Forelimb muscle (tissue), 1 donor: ENCODE results near the gene PPP1R7. TPM values are rescaled to one million over a fixed set of nuclear protein-coding genes. Genes with fewer than 3 reads are reported as not detected.
"Not testable (repeated sequence)": the region's sequence is repeated elsewhere in the genome, so short reads cannot be mapped to it uniquely, and the experiment has no call there.

Source experiments
- DNase-seq: peaks from one replicate; pipeline ENCODE4 v3.0.0-alpha.2; 2013; ENCODE audit warnings: low read depth
- polyA plus RNA-seq: library from polyadenylated mRNA; unstranded; fragments of 120-200 nt; gene quantifications from one replicate; pipeline ENCODE4 v1.2.1, GENCODE V29; 2013; ENCODE audit not compliant: insufficient read length

PPP1R7 gene
- polyA plus RNA-seq, 1 donor = 71.0 TPM

GRCh38 chr2:241193271-241193670, 43.0 kb downstream of the PPP1R7 start:
- DNase-seq = no peak

DNA sequence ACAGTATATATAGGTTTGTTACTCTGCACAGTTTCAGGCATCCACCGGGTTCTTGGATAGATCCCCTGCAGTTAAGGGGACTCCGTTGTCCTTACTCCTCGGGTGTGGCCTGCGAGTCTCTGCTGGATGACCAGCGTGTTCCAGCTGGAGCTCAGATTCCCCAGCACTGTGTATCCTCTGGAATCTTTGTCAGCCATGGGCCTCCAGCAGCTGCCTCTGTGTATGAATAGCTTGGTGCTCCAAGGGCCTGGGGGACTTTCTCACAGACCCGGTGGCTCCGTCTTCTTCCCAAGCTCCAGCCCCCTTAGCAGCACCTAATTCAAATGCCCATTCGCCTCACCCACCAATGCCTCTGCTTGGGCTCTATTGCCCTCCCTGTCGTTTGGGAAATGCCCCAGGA, 44.5 kb downstream of the PPP1R7 start:
- no peak for DNase-seq

DNA sequence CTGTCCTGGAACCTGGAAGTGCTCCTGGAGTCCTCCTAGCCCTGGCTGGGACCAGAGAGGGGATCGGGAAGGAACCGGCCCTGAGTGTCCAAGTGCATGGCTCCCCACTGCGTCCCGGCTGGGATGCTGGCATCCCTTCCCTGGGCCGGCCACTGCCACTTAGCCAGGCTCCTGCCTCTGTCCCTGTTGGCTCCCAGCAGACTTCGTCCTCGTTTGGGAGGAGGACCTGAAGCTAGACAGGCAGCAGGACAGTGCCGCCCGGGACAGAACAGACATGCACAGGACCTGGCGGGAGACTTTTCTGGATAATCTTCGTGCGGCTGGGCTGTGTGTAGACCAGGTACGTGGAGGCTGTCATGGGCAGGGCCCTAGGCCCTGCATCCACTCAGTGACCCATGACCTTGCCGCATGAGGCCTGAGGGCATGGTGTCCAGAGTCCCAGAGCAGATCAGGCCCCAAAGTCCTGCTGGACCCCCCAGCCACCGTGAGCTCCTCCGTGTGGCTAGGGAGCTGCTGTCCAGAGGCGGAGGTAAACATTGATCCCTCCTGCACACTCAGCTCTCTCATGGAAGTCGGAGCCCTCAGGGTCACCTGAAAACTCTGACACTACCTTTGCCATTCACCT, 45.4 kb downstream of the PPP1R7 start:
- DNase-seq = no peak

GRCh38 chr2:241197246-241197645, 47.0 kb downstream of the PPP1R7 start:
- DNase-seq = not testable (repeated sequence)

DNA sequence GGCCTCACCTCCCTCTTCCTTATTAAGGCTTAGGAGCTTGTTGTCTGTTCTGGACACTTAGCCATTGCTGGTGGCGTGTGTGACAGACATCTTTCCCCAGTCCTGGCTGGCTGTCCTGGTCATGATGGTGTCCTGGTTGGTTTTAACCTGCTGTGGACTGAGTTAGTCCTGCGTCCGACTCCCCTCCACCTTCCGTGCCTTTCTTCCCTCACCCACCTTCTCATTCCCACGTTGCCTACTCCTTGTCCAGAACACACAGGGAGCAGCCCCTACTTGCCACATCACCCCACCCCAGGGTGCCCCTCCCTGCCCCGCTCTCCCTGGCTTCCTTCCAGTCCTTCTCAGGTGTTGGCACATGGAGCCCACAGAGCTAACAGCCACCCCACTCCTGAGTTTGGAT, 47.7 kb downstream of the PPP1R7 start:
- DNase-seq = no peak

DNA sequence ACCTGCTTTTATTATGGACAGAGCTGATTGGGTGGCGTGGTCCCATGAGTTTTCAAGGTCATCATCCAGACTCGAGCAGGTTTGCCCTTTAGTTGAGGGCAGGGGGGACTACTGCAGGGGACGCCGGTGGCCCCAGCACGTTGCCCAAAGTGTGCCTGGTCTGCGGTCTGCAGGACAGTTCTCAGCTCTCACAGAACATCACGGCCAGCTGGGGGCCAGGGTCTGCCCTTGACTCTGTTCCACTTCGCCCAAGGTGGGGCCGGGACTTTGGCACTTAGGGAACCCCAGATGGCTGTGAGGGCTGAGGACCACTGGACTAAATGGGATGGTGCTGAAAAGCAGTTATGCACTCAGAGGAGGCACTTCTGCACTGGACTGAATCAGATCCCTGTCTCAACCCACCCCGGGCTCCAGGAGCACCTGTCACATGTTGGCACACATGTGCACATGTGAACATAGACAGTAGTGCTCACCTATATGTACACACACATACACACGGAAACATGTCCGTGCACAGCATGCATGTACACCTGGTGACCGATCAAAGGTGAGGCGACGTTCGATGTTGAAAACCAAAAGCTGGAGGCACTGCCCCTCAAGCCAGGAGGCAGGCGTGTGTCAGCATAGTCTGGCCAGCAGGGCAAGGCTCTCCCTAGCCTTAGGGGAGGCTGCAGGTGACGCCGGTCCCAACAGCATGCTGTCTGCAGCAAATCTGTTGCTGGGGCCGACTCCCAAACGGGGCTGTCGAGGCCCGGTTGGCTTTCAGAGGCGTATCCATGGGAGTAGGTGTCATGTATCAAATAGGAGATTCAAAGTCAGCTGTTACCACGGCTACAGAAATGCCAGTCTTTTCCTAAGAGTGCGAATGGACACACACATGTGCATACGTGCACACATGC, 48.4 kb downstream of the PPP1R7 start:
- no peak for DNase-seq

DNA sequence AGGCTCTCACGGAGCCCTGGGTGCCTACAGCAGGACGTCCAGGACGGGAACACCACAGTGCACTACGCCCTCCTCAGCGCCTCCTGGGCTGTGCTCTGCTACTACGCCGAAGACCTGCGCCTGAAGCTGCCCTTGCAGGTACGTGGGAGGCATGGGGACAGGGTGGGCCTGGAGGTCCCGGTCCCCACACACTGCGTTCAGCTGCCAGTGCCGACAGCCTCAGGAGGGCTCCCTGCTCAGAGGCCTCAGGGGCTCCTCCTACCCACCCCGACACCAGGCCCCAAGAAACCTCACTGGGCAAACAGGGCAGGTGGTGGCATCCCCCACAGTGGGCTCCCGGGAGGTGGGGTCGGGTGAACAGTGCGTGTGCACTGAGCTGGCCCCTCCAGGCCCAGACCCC, 49.0 kb downstream of the PPP1R7 start:
- no peak for DNase-seq

DNA sequence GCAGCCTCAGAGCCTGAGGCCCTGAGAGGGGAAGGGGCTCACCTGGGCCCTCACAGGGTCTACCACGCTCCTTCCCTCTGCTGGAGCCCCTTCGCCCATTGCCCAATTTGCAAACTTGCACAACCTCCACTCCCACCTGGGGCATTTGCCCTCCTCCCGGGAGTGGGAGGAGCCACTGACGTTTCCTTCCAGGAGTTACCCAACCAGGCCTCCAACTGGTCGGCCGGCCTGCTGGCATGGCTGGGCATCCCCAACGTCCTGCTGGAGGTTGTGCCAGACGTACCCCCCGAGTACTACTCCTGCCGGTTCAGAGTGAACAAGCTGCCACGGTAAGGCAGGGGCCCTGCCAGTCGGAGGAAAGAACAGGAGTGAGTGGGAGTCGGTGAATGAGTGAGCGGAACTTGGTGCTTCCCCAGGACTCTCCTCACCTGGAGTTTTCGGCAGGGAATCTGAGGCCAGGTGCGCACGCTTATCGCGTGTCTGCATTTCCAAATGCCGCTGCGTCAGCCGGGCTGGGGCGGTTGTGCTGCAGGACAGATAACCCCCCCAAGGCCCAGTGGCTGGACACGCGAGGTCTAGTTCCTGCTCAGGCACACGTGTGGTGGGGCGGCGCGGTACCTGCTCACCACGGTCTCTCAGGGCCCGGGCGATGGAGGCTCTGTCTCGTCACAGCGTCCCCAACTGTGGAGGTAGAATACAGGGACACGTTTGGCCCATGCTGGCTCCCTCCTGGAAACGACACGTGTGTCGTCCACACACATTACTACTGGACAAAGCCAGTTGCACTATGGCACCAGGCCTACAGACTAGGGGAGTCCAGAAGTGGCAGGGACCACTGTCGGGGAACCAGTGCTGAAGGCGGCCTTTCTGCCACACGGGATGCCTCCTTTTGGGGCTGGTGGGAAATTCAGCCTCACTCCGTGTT, 49.9 kb downstream of the PPP1R7 start:
- no peak for DNase-seq

- no peak for DNase-seq
These were observed 50.6 kb downstream of the PPP1R7 start for GRCh38 chr2:241200822-241201395.

- DNase-seq = no peak
These were observed 51.4 kb downstream of the PPP1R7 start for GRCh38 chr2:241201445-241202267.

DNA sequence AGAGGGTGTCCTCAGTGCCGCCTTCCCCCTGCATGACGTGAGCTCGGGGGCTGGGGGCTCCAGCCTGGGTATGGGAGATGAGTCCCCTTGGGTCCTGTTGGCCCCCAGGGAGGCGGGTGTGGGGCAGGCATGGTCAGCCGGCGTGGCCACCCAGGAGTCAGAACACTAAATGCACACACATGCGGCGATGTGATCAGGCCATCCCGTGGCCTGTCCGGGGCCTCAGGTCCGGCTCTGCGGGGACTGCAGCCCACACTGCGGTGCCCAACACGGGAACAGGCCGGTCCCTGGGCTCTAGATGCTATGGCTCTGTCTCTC, 52.0 kb downstream of the PPP1R7 start:
- no peak for DNase-seq

GRCh38 chr2:241202681-241203080, 52.4 kb downstream of the PPP1R7 start:
- DNase-seq = no peak

GRCh38 chr2:241203218-241204009, 53.1 kb downstream of the PPP1R7 start:
- DNase-seq = no peak

DNA sequence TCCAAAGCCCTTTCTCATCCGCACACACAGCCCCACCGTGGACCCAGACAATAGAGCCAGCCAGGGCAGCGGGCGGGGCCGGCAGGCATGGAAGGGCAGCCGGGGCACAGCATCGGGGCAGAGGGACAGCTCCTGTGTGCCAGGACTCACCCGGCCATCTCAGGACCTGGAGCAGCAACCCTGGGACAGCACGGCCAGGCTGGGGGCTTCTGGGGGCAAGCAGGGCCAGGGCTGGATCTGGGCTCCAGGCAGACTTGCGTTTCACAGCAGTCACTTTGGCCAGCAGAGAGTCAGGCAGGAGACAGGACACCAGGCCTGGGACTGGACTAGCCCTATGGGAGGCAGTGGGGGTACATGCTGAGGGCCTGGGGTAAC, 53.7 kb downstream of the PPP1R7 start:
- no peak for DNase-seq

DNA sequence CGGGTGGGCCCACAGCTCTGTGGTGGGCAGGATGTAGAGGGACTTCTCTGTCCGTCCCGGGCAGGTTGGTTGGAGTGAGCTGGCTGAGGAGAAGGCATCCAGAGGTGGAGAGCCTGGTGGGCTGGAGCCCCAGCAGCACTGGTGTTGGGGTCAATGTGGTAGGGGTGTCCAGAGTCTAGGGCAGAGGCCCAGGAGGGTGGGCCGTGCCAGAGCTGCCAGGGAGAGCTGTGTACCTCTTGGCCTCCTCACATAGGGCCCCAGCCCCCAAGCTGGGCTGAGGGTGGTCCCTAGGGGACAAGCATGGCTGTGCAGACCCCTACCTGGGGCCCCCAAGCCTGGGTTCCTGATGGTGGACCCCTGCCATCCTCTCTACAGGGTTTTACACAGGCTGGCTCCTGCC, 54.2 kb downstream of the PPP1R7 start:
- DNase-seq = no peak

GRCh38 chr2:241205086-241205485, 54.8 kb downstream of the PPP1R7 start:
- no peak for DNase-seq

GRCh38 chr2:241207151-241207550, 56.9 kb downstream of the PPP1R7 start:
- no peak for DNase-seq

DNA sequence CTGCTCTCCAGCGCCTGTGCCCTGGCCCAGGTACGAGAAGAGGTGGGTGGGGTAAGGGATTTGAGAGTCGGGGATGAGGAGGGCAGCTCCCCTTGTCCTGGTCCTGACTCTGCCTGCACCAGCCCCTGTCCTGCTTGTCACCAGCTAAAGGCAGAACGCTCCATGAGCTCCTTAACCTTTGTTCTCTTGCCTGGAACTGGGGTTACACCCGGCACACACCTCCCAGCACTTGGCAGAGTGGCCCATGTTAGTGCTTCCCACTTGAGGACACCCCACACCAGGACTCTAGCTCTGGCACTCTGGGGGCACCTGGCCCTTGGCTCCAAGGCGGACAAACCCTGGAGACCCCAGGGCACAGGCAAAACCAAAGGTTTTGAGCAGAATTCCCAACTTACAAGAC, 57.4 kb downstream of the PPP1R7 start:
- DNase-seq = no peak

DNA sequence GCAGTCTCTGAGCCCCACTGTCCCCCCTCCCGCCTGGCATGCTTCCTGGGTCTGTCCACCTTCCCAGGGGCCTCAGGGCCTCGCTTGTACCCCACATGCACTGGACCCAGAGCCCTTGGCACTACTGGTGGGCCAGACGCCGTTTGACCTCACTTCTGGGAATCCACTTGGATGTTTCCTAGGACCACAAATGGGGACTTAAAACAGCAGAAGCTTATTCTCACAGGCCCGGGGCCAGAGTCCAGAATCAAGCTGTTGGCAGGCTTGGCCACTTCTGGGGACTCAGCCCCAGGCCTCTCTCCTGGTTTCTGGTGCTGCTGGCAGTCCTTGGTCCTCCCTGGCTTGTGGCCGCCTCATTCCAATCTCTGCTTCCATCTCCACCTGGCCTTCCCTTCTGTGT, 57.8 kb downstream of the PPP1R7 start:
- no peak for DNase-seq

DNA sequence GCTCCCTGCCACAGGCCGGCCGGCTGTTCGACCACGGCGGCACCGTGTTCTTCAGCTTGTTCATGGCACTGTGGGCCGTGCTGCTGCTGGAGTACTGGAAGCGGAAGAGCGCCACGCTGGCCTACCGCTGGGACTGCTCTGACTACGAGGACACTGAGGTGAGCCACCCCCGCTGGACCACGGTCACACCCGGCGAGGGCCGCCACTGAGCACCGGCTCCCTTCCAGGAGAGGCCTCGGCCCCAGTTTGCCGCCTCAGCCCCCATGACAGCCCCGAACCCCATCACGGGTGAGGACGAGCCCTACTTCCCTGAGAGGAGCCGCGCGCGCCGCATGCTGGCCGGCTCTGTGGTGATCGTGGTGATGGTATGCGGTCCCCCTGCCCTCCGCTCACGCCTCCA, 59.0 kb downstream of the PPP1R7 start:
- DNase-seq = no peak
